Measurements from ENCODE around the gene KRTAP12-1. TPM values are rescaled to one million over a fixed set of nuclear protein-coding genes. Genes with fewer than 3 reads are reported as not detected.

The KRTAP12-1 gene
- total and polyA plus RNA-seq, 3 donors from 2014 or later: not detected

- no peak for DNase-seq
- Histone ChIP-seq H3K9me3 (no peaks in the 10 kb centered on the region), H3K4me3 (no peak overlapping the region), H3K36me3 (ENCODE audit: low read depth, missing control alignments) (no peaks in the 10 kb centered on the region), H3K27me3 (no peaks in the 10 kb centered on the region), H3K27ac (no peak overlapping the region), H3K4me1 (no peaks in the 10 kb centered on the region)
- 71 to 77% methylated on average over 6 of the region's 6 CpGs for WGBS, 2 donors
- TF ChIP-seq POLR2A (IDR thresholded peaks at IDR 0.05) (no peak), CTCF (IDR thresholded peaks at IDR 0.05) (no peak)
- intact Hi-C loops (cut with DNase I; ENCODE audit: low total_unique reads): no loop called here
Observed at GRCh38 chr21:44684483-44684882, 2.5 kb upstream of the KRTAP12-1 start.

- 79 to 81% methylated on average over 7 of the region's 7 CpGs for WGBS, 2 donors
Observed at GRCh38 chr21:44684077-44684476, 2.1 kb upstream of the KRTAP12-1 start.

GRCh38 chr21:44682580-44683151, 703 bp upstream of the KRTAP12-1 start:
- Histone ChIP-seq H3K27me3 (no peaks in the 10 kb centered on the region), H3K36me3 (ENCODE audit: low read depth, missing control alignments) (no peaks in the 10 kb centered on the region), H3K27ac (no peak overlapping the region), H3K4me1 (no peaks in the 10 kb centered on the region), H3K9me3 (no peaks in the 10 kb centered on the region), H3K4me3 (no peak overlapping the region)
- 75 to 87% methylated on average over 15 of the region's 15 CpGs for WGBS, 2 donors
- intact Hi-C loops (cut with DNase I; ENCODE audit: low total_unique reads): no loop called here
- TF ChIP-seq POLR2A (IDR thresholded peaks at IDR 0.05): no peak
- TF ChIP-seq CTCF (IDR thresholded peaks at IDR 0.05): no peak
- DNase-seq: no peak

More at GRCh38 chr21:44684077-44684476, 2.1 kb upstream of the KRTAP12-1 start:
- no peaks in the 10 kb centered on the region for H3K4me1 ChIP-seq
- no peak overlapping the region for H3K27ac ChIP-seq
- H3K9me3 ChIP-seq: no peaks in the 10 kb centered on the region
- no peak overlapping the region for H3K4me3 ChIP-seq
- no peaks in the 10 kb centered on the region for H3K27me3 ChIP-seq
- DNase-seq: no peak
- H3K36me3 ChIP-seq (ENCODE audit: low read depth, missing control alignments): no peaks in the 10 kb centered on the region
- intact Hi-C loops (cut with DNase I; ENCODE audit: low total_unique reads): no loop called here
- TF ChIP-seq CTCF (IDR thresholded peaks at IDR 0.05): no peak
- no peak for TF ChIP-seq POLR2A (IDR thresholded peaks at IDR 0.05)

- Histone ChIP-seq H3K36me3 (ENCODE audit: low read depth, missing control alignments) (no peaks in the 10 kb centered on the region), H3K4me1 (no peaks in the 10 kb centered on the region), H3K4me3 (no peak overlapping the region), H3K9me3 (no peaks in the 10 kb centered on the region), H3K27ac (no peak overlapping the region), H3K27me3 (no peaks in the 10 kb centered on the region)
- no peak for TF ChIP-seq CTCF (IDR thresholded peaks at IDR 0.05)
- no peak for TF ChIP-seq POLR2A (IDR thresholded peaks at IDR 0.05)
- intact Hi-C loops (cut with DNase I; ENCODE audit: low total_unique reads): no loop called here
- no peak for DNase-seq
- 62 to 77% methylated on average over 10 to 11 of the region's 11 CpGs for WGBS, 2 donors
Observed at GRCh38 chr21:44681152-44681551, 811 bp downstream of the KRTAP12-1 start.

GRCh38 chr21:44677881-44678280, 4.1 kb downstream of the KRTAP12-1 start:
- WGBS, 2 donors: 90 to 92% methylated on average over 13 of the region's 13 CpGs
- Histone ChIP-seq H3K4me1 (no peaks in the 10 kb centered on the region), H3K9me3 (no peaks in the 10 kb centered on the region), H3K27me3 (no peaks in the 10 kb centered on the region), H3K4me3 (no peak overlapping the region), H3K36me3 (ENCODE audit: low read depth, missing control alignments) (no peaks in the 10 kb centered on the region), H3K27ac (no peak overlapping the region)
- intact Hi-C loops (cut with DNase I; ENCODE audit: low total_unique reads): no loop called here
- DNase-seq: no peak
- TF ChIP-seq CTCF (IDR thresholded peaks at IDR 0.05): no peak
- no peak for TF ChIP-seq POLR2A (IDR thresholded peaks at IDR 0.05)

Data from testis (tissue), 3 donors.